ENCODE measurements around the gene MRAS. TPM values are rescaled to one million over a fixed set of nuclear protein-coding genes. Genes with fewer than 3 reads are reported as not detected.

MRAS gene
- total RNA-seq = 10 to 100 TPM; 35.6 to 59.2 (median 45.8) TPM

GRCh38 chr3:138347960-138348753 is at the start of gene MRAS:
Gene MRAS (plus strand): TSS chr3:138348579. CDS start chr3:138372884, 24,305 bp downstream.
- WGBS = 1% methylated on average over 55 of the region's 93 CpGs
- H3K4me1 ChIP-seq = peaks cover 9 to 40% (median 36%) of the 10 kb centered on the region in 4 donors
- H3K27ac ChIP-seq (replicated peaks in 1 of 4) = peak within 1 kb of the TSS; percentile 91 to 96 (median 94)
- no peaks in the 10 kb centered on the region for H3K36me3 ChIP-seq
- no peaks in the 10 kb centered on the region for H3K9me3 ChIP-seq
- no peaks in the 10 kb centered on the region for H3K27me3 ChIP-seq
- peak within 1 kb of the TSS; percentile 75 to 97 (median 88) for H3K4me3 ChIP-seq
- intact Hi-C loops (cut with DNase I) = loop anchor here (5.0 kb wide), 1 partner anchor 44 kb away; no protein-coding TSS in a partner anchor
- TF ChIP-seq EP300 (IDR thresholded peaks at IDR 0.05) (no peak), POLR2AphosphoS5 (IDR thresholded peaks at IDR 0.05) (peak; percentile 51 to 77), CTCF (IDR thresholded peaks at IDR 0.05) (peak; percentile 29 to 46 (median 39)), POLR2A (IDR thresholded peaks at IDR 0.05; ENCODE audit: low read depth) (peak; percentile 7)
- no peak for DNase-seq (ENCODE audit: extremely low spot score)

- TF ChIP-seq POLR2A (IDR thresholded peaks at IDR 0.05; ENCODE audit: low read depth) (no peak), EP300 (IDR thresholded peaks at IDR 0.05) (no peak), POLR2AphosphoS5 (IDR thresholded peaks at IDR 0.05) (no peak), CTCF (IDR thresholded peaks at IDR 0.05) (no peak)
- peak; percentile 60 for DNase-seq (ENCODE audit: extremely low spot score)
- no peaks in the 10 kb centered on the region for H3K9me3 ChIP-seq
- intact Hi-C loops (cut with DNase I) = no loop called here
- peaks cover 15 to 39% (median 29%) of the 10 kb centered on the region in 4 donors for H3K36me3 ChIP-seq
- H3K27ac ChIP-seq (replicated peaks in 1 of 4) = no peak overlapping the region
- WGBS = 77% methylated on average over 2 of the region's 2 CpGs
- no peaks in the 10 kb centered on the region for H3K4me1 ChIP-seq
- H3K4me3 ChIP-seq = no peak overlapping the region
- H3K27me3 ChIP-seq = no peaks in the 10 kb centered on the region
Observed at GRCh38 chr3:138300647-138301046, 47.7 kb upstream of the MRAS start.

- Histone ChIP-seq H3K36me3 (peaks cover 0 to 12% (median 7%) of the 10 kb centered on the region in 4 donors), H3K27ac (replicated peaks in 1 of 4) (no peak overlapping the region), H3K4me3 (no peak overlapping the region), H3K9me3 (peaks cover 0 to 9% (median 6%) of the 10 kb centered on the region in 4 donors), H3K27me3 (no peaks in the 10 kb centered on the region), H3K4me1 (no peaks in the 10 kb centered on the region)
- WGBS = 87% methylated on average over 6 of the region's 6 CpGs
- intact Hi-C loops (cut with DNase I) = no loop called here
- no peak for TF ChIP-seq POLR2A (IDR thresholded peaks at IDR 0.05; ENCODE audit: low read depth)
- TF ChIP-seq CTCF (IDR thresholded peaks at IDR 0.05) = no peak
- DNase-seq (ENCODE audit: extremely low spot score) = peak; percentile 50
Observed at GRCh38 chr3:138303474-138303873, 44.9 kb upstream of the MRAS start.

- no peak overlapping the region for H3K4me3 ChIP-seq
- H3K9me3 ChIP-seq = peaks cover 0 to 27% (median 24%) of the 10 kb centered on the region in 4 donors
- intact Hi-C loops (cut with DNase I) = no loop called here
- TF ChIP-seq EP300 (IDR thresholded peaks at IDR 0.05) (no peak), CTCF (IDR thresholded peaks at IDR 0.05) (no peak), POLR2AphosphoS5 (IDR thresholded peaks at IDR 0.05) (no peak), POLR2A (IDR thresholded peaks at IDR 0.05; ENCODE audit: low read depth) (no peak)
- H3K4me1 ChIP-seq = no peaks in the 10 kb centered on the region
- peak; percentile 17 for DNase-seq (ENCODE audit: extremely low spot score)
- H3K36me3 ChIP-seq = no peaks in the 10 kb centered on the region
- 85% methylated on average over 5 of the region's 5 CpGs for WGBS
- H3K27me3 ChIP-seq = no peaks in the 10 kb centered on the region
- no peak overlapping the region for H3K27ac ChIP-seq (replicated peaks in 1 of 4)
Observed at GRCh38 chr3:138307899-138308298, 40.5 kb upstream of the MRAS start.

All from esophagus muscularis mucosa (tissue), 4 donors.